A549 (cell line): ENCODE results near the gene GRID2. TPM values are rescaled to one million over a fixed set of nuclear protein-coding genes. Genes with fewer than 3 reads are reported as not detected.
A peak's percentile ranks its signal among the peaks of the same experiment; 100 is the strongest.

Experiments
- ATAC-seq, 2 experiments: fragments of 200-7000 bp in 1 of 2; fragments of >200 bp in 1 of 2; cut with Nextera tagmentation in 1 of 2; cut with Tn5 transposase in 1 of 2; 3 replicates each; pipeline versions ENCODE4 v1.8.0 to v1.9.1; 2018 to 2020; ENCODE audit warnings: mild to moderate bottlenecking in 1 of 2, moderate library complexity in 1 of 2
- CTCF ChIA-PET: fragments of 300-600 bp; sonication (Branson Sonifier 250); formaldehyde crosslinking; extraction: SDS; loops from one replicate; lab custom pipeline; 2021; ENCODE audit warnings: antibody characterized with exemption, inconsistent platforms; lab: Yijun Ruan, JAX
- POLR2A ChIA-PET: fragments of 350-600 bp; formaldehyde crosslinking; extraction: SDS; loops from one replicate; lab custom pipeline; 2021; ENCODE audit warnings: antibody characterized with exemption, inconsistent platforms; lab: Yijun Ruan, JAX
- DNase-seq, 2 experiments: peaks; one replicate each; pipeline versions ENCODE4 v3.0.0 to v3.0.0-alpha.2; 2011 to 2016; ENCODE audit warnings: low read depth in 1 of 2, low spot score in 1 of 2
- FAIRE-seq: peaks from 2 replicates; lab custom pipeline; 2011; peaks lifted over from hg19 to GRCh38; lab: Jason Lieb, UNC
- H3K27ac ChIP-seq, 2 experiments: fragments of >200 bp; sonication (Bioruptor Twin); formaldehyde crosslinking; 3 replicates each; pipeline ENCODE4 v1.5.1; 2016 to 2017
- H3K4me1 ChIP-seq: fragments of >200 bp; sonication (Bioruptor Twin); formaldehyde crosslinking; 3 replicates; pipeline ENCODE4 v1.6.1; 2016
- H3K4me2 ChIP-seq: fragments of >200 bp; sonication (Bioruptor Twin); formaldehyde crosslinking; 3 replicates; pipeline ENCODE4 v1.6.1; 2016
- H3K4me3 ChIP-seq: fragments of >200 bp; sonication (Bioruptor Twin); formaldehyde crosslinking; 3 replicates; pipeline ENCODE4 v1.5.1; 2016
- H3K9me3 ChIP-seq: fragments of >200 bp; sonication (Bioruptor Twin); formaldehyde crosslinking; 3 replicates; pipeline ENCODE4 v1.6.1; 2016
- ATOH8 ChIP-seq: fragments of 250-450 bp; sonication (Bioruptor Pico); IDR thresholded peaks from 2 replicates; pipeline ENCODE4 v1.5.0; 2020; ENCODE audit warnings: low read depth, mild to moderate bottlenecking, moderate library complexity
- BHLHE40 ChIP-seq: IDR thresholded peaks from 2 replicates; pipeline ENCODE4 v1.6.1; 2012; ENCODE audit warnings: low read depth, low read length, inconsistent platforms
- CBX2 ChIP-seq: fragments of 200-600 bp; sonication (generic); IDR thresholded peaks from 2 replicates; pipeline ENCODE4 v1.6.1; 2016; ENCODE audit warnings: low read depth, mild to moderate bottlenecking, borderline replicate concordance
- CBX8 ChIP-seq: fragments of 200-600 bp; sonication (generic); IDR thresholded peaks from 2 replicates; pipeline ENCODE4 v1.6.1; 2016
- CHD2 ChIP-seq: fragments of 150-350 bp; IDR thresholded peaks from 2 replicates; pipeline ENCODE4 v1.6.1; 2014; ENCODE audit warnings: low read length; ENCODE audit not compliant: partially characterized antibody
- CHD4 ChIP-seq: fragments of 200-600 bp; sonication (generic); IDR thresholded peaks from 2 replicates; pipeline ENCODE4 v1.6.1; 2016; ENCODE audit warnings: antibody characterized with exemption, mild to moderate bottlenecking, borderline replicate concordance
- CTCF ChIP-seq: fragments of >200 bp; sonication (Bioruptor Twin); formaldehyde crosslinking; IDR thresholded peaks from 3 replicates; pipeline ENCODE4 v1.5.1; 2016
- E2F6 ChIP-seq: IDR thresholded peaks from 2 replicates; pipeline ENCODE4 v1.6.1; 2012; ENCODE audit warnings: low read depth, borderline replicate concordance
- EHF ChIP-seq: fragments of 250-450 bp; sonication (Bioruptor Pico); IDR thresholded peaks from 2 replicates; pipeline ENCODE4 v1.5.0; 2020; ENCODE audit warnings: mild to moderate bottlenecking
- FOSL2 ChIP-seq, 2 experiments: fragments of 450-650 bp in 1 of 2; fragments of >200 bp in 1 of 2; sonication (Bioruptor Twin) in 1 of 2; formaldehyde crosslinking; IDR thresholded peaks; 2 replicates each; pipeline versions ENCODE4 v1.5.0 to v1.6.1; 2016 to 2020; ENCODE audit warnings: mild to moderate bottlenecking in 1 of 2, moderate library complexity in 1 of 2
- FOXS1 ChIP-seq: fragments of 250-450 bp; sonication (Bioruptor Pico); IDR thresholded peaks from 2 replicates; pipeline ENCODE4 v1.5.0; 2020; ENCODE audit warnings: mild to moderate bottlenecking, moderate library complexity
- HMGXB4 ChIP-seq: fragments of 250-450 bp; sonication (Bioruptor Pico); IDR thresholded peaks from 2 replicates; pipeline ENCODE4 v1.5.0; 2021; ENCODE audit warnings: mild to moderate bottlenecking, moderate library complexity, borderline replicate concordance
- HOXA7 ChIP-seq: fragments of 250-450 bp; sonication (Bioruptor Pico); IDR thresholded peaks from 2 replicates; pipeline ENCODE4 v1.5.0; 2020; ENCODE audit warnings: mild to moderate bottlenecking, moderate library complexity
- KDM5A ChIP-seq: fragments of 200-600 bp; sonication (generic); IDR thresholded peaks from 2 replicates; pipeline ENCODE4 v1.6.1; 2016; ENCODE audit warnings: antibody characterized with exemption, mild to moderate bottlenecking
- MAX ChIP-seq: IDR thresholded peaks from 2 replicates; pipeline ENCODE4 v1.6.1; 2012
- MYC ChIP-seq: IDR thresholded peaks from 2 replicates; pipeline ENCODE4 v1.6.1; 2012; ENCODE audit warnings: mild to moderate bottlenecking, inconsistent platforms, low read length, improper control_type of control experiment, borderline replicate concordance
- PBX3 ChIP-seq: IDR thresholded peaks from 2 replicates; pipeline ENCODE4 v1.6.1; 2012
- PHF8 ChIP-seq: fragments of 200-600 bp; sonication (generic); IDR thresholded peaks from 2 replicates; pipeline ENCODE4 v1.6.1; 2016; ENCODE audit warnings: low read depth, mild to moderate bottlenecking, antibody characterized with exemption, moderate library complexity, borderline replicate concordance
- POLR2AphosphoS2 ChIP-seq: conservative IDR thresholded peaks from 2 replicates; pipeline ENCODE4 v1.6.1; 2012; ENCODE audit warnings: low read length, improper control_type of control experiment, inconsistent platforms
- RAD21 ChIP-seq, 2 experiments: fragments of >200 bp in 1 of 2; sonication (Bioruptor Twin) in 1 of 2; formaldehyde crosslinking in 1 of 2; IDR thresholded peaks in 1 of 2; conservative IDR thresholded peaks in 1 of 2; 2 replicates in 1 of 2; 3 replicates in 1 of 2; pipeline ENCODE4 v1.6.1; 2012 to 2018; ENCODE audit warnings: inconsistent platforms in 1 of 2
- RCOR1 ChIP-seq: fragments of 150-350 bp; IDR thresholded peaks from 2 replicates; pipeline ENCODE4 v1.6.1; 2014; ENCODE audit warnings: antibody characterized with exemption, low read length, low read depth
- RNF2 ChIP-seq: fragments of 200-600 bp; sonication (generic); IDR thresholded peaks from 2 replicates; pipeline ENCODE4 v1.6.1; 2016; ENCODE audit warnings: low read depth, mild to moderate bottlenecking, antibody characterized with exemption, moderate library complexity, borderline replicate concordance
- SMC3 ChIP-seq: fragments of >200 bp; sonication (Bioruptor Twin); formaldehyde crosslinking; IDR thresholded peaks from 3 replicates; pipeline ENCODE4 v1.6.1; 2018; ENCODE audit warnings: inconsistent platforms
- TFCP2L1 ChIP-seq: fragments of 250-450 bp; sonication (Bioruptor Pico); IDR thresholded peaks from 2 replicates; pipeline ENCODE4 v1.5.0; 2021; ENCODE audit warnings: mild to moderate bottlenecking
- TP53 ChIP-seq: fragments of 250-450 bp; sonication (Bioruptor Pico); IDR thresholded peaks from 2 replicates; pipeline ENCODE4 v1.5.0; 2021; ENCODE audit warnings: mild to moderate bottlenecking, moderate library complexity
- WGBS: methylation state at CpG from one replicate; pipeline ENCODE4 v1.1.6; 2017; ENCODE audit errors: missing lambda C conversion rate; 5-methylcytosine and 5-hydroxymethylcytosine counted together
- polyA plus RNA-seq, 4 experiments: library from polyadenylated mRNA; depleted of rRNA in 3 of 4; stranded (reverse); fragments of >200 nt; fragmentation: RNase III in 1 of 4; extraction: RNeasy Plus Mini Kit Qiagen cat#74134 plus additional on column Dnase treatment in 1 of 4; gene quantifications; 2 replicates in 3 of 4; 3 replicates in 1 of 4; pipeline ENCODE4 v1.2.3, GENCODE V29; 2011 to 2017

The GRID2 gene
- polyA plus RNA-seq, 2 of the 4 experiments (the other 2 are of a cell fraction): not detected

- POLR2A ChIA-PET: no interaction called here
- H3K4me2 ChIP-seq: no peak overlapping the region
- TF ChIP-seq RCOR1 (no peak), TP53 (CRISPR knock-in tag) (no peak), TFCP2L1 (CRISPR knock-in tag) (no peak), EHF (CRISPR knock-in tag) (no peak), MYC (no peak), POLR2AphosphoS2 (no peak), E2F6 (no peak)
- no peak overlapping the region for H3K27ac ChIP-seq
- FAIRE-seq (no peak), ATAC-seq (no peak), DNase-seq (no peak)
- no peaks in the 10 kb centered on the region for H3K4me1 ChIP-seq
- CTCF ChIA-PET: no interaction called here
- no peaks in the 10 kb centered on the region for H3K9me3 ChIP-seq
- 20% methylated on average over 1 of the region's 1 CpG for WGBS
- no peak overlapping the region for H3K4me3 ChIP-seq
These were observed 277.1 kb downstream of the GRID2 start for GRCh38 chr4:92580816-92581215.

- Histone ChIP-seq H3K4me2 (no peak overlapping the region), H3K4me1 (no peaks in the 10 kb centered on the region), H3K27ac (no peak overlapping the region), H3K4me3 (no peak overlapping the region), H3K9me3 (no peaks in the 10 kb centered on the region)
- ATAC-seq: no peak
- CTCF ChIA-PET: no interaction called here
- WGBS: 33% methylated on average over 2 of the region's 2 CpGs
- TF ChIP-seq HMGXB4 (CRISPR knock-in tag) (no peak), RAD21 (conservative IDR thresholded peaks at IDR 0.05 in 1 of 2, IDR thresholded peaks at IDR 0.05 in 1 of 2) (no peak), SMC3 (no peak), PBX3 (no peak), CHD2 (no peak), CHD4 (no peak), CTCF (no peak), KDM5A (no peak)
- POLR2A ChIA-PET: no interaction called here
- no peak for FAIRE-seq
- DNase-seq: peak in 1 of 2 experiments; percentile 18
These were observed 295.3 kb downstream of the GRID2 start for GRCh38 chr4:92599044-92599443.

GRCh38 chr4:92600638-92601037, 296.9 kb downstream of the GRID2 start:
- no peak for ATAC-seq
- ChIA-PET CTCF (no interaction called here), POLR2A (no interaction called here)
- Histone ChIP-seq H3K4me1 (no peaks in the 10 kb centered on the region), H3K9me3 (no peaks in the 10 kb centered on the region), H3K4me3 (no peak overlapping the region), H3K27ac (no peak overlapping the region), H3K4me2 (no peak overlapping the region)
- no peak for DNase-seq
- FAIRE-seq: no peak
- WGBS: 61% methylated on average over 5 of the region's 6 CpGs
- TF ChIP-seq CBX8 (no peak), POLR2AphosphoS2 (no peak), MYC (no peak), TFCP2L1 (CRISPR knock-in tag) (no peak), HOXA7 (no peak), CTCF (no peak), RNF2 (no peak), BHLHE40 (no peak), FOXS1 (no peak), FOSL2 (IDR thresholded peaks at IDR 0.05) (no peak), FOSL2 (CRISPR knock-in tag; IDR thresholded peaks at IDR 0.05) (no peak), CBX2 (no peak), MAX (no peak), ATOH8 (no peak), PHF8 (no peak), CHD4 (no peak)
